GM06990 (cell line): ENCODE results near the gene CA4.

Experiments
- DNase-seq: peaks from one replicate; pipeline ENCODE4 v3.0.0-alpha.2; 2011; ENCODE audit not compliant: insufficient read length; ENCODE audit errors: extremely low read depth
- H3K27me3 ChIP-seq: replicated peaks from 2 replicates; pipeline ENCODE4 v1.6.0; 2011; ENCODE audit warnings: low read length; ENCODE audit not compliant: control insufficient read depth, insufficient read depth
- H3K36me3 ChIP-seq: 2 replicates; pipeline ENCODE4 v1.5.1; 2011; ENCODE audit warnings: low read length; ENCODE audit not compliant: control insufficient read depth, insufficient read depth
- H3K4me3 ChIP-seq: replicated peaks from 2 replicates; pipeline ENCODE4 v1.5.1; 2011; ENCODE audit warnings: low read depth, mild to moderate bottlenecking, control low read depth, low read length
- CTCF ChIP-seq: IDR thresholded peaks from 2 replicates; pipeline ENCODE4 v1.5.1; 2011; ENCODE audit warnings: low read length, control low read depth, mild to moderate bottlenecking, inconsistent platforms; ENCODE audit not compliant: insufficient read depth, poor library complexity, severe bottlenecking

The CA4 gene

GRCh38 chr17:60155815-60156214 lies 6.0 kb downstream of the CA4 start:
- TF ChIP-seq CTCF, result no peak
- DNase-seq, result no peak
- no peak overlapping the region for H3K4me3 ChIP-seq
- no peaks in the 10 kb centered on the region for H3K36me3 ChIP-seq
- H3K27me3 ChIP-seq, result no peaks in the 10 kb centered on the region; the same call in none of the 2 replicates

GRCh38 chr17:60156746-60157145 lies 7.0 kb downstream of the CA4 start:
- H3K36me3 ChIP-seq, result no peaks in the 10 kb centered on the region
- no peak for TF ChIP-seq CTCF
- DNase-seq, result no peak

GRCh38 chr17:60157487-60158040 lies 7.8 kb downstream of the CA4 start:
- no peak for TF ChIP-seq CTCF
- no peak for DNase-seq

More at GRCh38 chr17:60156746-60157145, 7.0 kb downstream of the CA4 start:
- Histone ChIP-seq H3K27me3 (no peaks in the 10 kb centered on the region; the same call in none of the 2 replicates), H3K4me3 (no peak overlapping the region)

GRCh38 chr17:60158751-60159478 lies 9.1 kb downstream of the CA4 start:
- H3K4me3 ChIP-seq, result no peak overlapping the region
- no peaks in the 10 kb centered on the region; the same call in 1 of the 2 replicates for H3K27me3 ChIP-seq
- no peak for DNase-seq
- no peaks in the 10 kb centered on the region for H3K36me3 ChIP-seq
- TF ChIP-seq CTCF, result no peak

More at GRCh38 chr17:60157487-60158040, 7.8 kb downstream of the CA4 start:
- H3K27me3 ChIP-seq, result no peaks in the 10 kb centered on the region; the same call in 1 of the 2 replicates
- no peak overlapping the region for H3K4me3 ChIP-seq
- no peaks in the 10 kb centered on the region for H3K36me3 ChIP-seq

- no peak for DNase-seq
- no peak overlapping the region for H3K4me3 ChIP-seq
- no peaks in the 10 kb centered on the region; the same call in 1 of the 2 replicates for H3K27me3 ChIP-seq
- no peak for TF ChIP-seq CTCF
- no peaks in the 10 kb centered on the region for H3K36me3 ChIP-seq
Measured at GRCh38 chr17:60159479-60159866, 9.7 kb downstream of the CA4 start.
